MM.1S (cell line): Measurements from ENCODE around the gene C19orf44.

Source experiments
- CTCF ChIP-seq: fragments of 300-600 bp; sonication (generic); IDR thresholded peaks from 2 replicates; pipeline ENCODE4 v1.5.1; 2016; ENCODE audit warnings: antibody characterized with exemption, low read length, mixed read lengths
- EZH2 ChIP-seq: fragments of 300-600 bp; sonication (generic); optimal IDR thresholded peaks from 2 replicates; pipeline ENCODE3; 2017; ENCODE audit warnings: low read depth, mild to moderate bottlenecking, antibody characterized with exemption, low read length, mixed read lengths
- EZH2phosphoT487 ChIP-seq: fragments of 300-600 bp; sonication (generic); IDR thresholded peaks from 2 replicates; pipeline ENCODE4 v1.6.1; 2018; ENCODE audit warnings: antibody characterized with exemption, low read length

GRCh38 chr19:16457954-16458331 is 38.3 kb upstream of the C19orf44 start:
- TF ChIP-seq CTCF (no peak), EZH2phosphoT487 (no peak), EZH2 (no peak)
